CD4-positive, alpha-beta T cell treated with Interleukin-15 for 4 hours (primary cell): ENCODE results near the gene CRYGN.
A peak's percentile ranks its signal among the peaks of the same experiment; 100 is the strongest.

ENCODE experiments used
- DNase-seq: peaks from one replicate; pipeline ENCODE4 v3.0.0-alpha.2; 2020; ENCODE audit warnings: low spot score

The CRYGN gene

GRCh38 chr7:151391358-151391730 is 48.6 kb downstream of the CRYGN start:
- DNase-seq, result no peak

DNA sequence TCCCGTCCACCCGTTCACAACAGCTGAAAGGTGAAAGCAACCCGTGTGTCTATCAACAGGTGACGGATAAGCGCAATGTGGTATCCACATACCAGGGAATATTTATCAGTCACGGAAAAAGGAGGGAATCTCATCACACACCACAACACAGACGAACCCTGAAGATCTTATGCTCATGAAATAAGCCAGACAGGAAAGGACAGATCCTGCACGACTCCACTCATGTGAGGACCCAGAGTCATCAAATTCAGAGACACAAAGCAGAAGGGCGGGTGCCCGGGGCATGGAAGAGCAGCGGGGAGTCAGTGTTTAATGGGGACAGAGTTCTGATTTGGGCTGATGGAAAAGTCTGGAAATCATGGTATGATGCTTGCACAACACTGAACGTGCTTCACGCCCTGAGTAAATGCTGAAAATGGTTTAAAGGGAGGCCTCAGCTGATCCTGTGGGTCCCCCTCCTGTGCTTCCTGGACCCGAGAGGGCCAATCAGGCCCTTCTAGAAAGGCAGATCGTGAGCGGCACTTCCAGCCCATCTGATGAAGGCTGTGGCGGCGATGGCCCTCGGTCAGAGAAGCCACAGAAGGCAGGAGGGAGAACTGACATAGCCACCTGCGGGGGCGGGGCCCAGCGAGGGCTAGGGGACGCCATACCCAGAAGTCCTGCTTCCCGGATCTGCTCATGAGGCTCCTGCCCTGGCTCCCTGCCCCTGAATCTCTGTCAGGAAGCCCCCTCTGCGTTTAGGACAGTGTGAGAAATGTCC is 49.2 kb downstream of the CRYGN start:
- DNase-seq, result no peak

DNA sequence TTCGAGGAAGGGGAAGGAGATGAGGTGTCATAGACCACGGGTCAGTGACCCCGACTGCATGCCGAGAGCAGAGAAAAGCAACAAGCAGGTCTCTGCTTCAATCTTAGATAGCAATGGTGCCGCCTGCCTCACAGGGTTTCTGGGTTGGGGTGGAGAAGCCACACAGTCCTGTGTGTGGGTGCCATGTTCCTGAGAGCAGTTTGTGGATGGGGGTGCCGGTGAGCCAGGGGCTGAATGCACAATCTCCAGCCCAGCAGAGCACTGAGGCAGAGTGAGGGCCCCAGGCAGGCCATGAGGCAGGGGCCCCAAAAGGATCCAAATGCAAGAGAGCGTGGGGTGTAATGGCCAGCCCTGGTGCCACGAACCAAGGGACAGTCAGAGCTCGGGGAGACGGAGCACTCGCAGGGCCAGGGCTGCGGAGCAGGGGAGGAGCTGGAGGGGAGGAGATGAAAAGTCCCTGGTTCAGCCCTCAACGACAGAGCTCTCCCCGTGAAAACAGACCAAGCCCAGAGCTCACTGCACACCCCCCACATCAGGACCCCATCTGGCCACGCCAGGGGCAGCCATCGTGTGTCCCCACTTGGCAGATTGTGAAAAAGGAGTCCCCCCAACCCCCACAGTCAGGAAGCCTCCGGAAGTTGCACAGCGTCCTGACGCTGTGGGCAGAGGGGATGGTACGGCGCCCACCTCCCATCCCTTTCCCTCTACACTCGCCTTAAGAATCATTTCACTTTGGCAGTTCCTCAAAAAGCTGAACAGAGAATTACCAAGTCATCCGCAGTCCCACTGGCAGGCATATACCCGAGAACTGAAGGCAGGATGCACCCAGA is 50.0 kb downstream of the CRYGN start:
- DNase-seq, result no peak

DNA sequence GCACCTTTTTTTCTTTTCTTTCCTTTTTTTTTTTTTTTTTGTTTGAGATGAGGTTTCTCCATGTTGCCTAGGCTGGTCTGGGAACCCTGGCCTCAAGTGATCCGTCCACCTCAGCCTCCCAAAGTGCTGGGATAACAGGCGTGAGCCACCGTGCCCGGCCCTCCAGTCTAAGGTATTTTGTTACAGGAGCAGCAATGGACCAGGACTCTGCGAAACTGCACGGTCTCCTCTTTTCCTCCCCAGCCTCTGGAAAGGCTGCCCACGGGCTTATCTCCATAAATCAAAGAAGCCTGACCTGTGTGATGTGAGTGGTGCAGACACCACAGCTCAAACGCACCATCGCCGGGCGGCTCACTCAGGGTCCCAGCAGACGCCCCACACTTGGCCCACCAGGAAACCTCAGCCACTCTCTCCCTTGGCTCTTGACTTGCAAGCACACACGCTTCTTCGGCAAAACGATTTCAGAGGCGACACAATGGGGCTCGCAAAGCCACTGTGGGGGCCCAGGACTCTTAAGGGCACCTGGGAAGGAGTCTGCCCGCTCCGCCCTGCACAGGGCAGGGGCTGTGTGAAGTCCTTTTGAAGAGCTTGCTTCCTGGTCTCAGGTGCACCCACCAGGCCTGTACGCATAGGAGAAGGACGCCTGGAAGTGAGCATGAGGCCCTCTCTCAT is 50.7 kb downstream of the CRYGN start:
- DNase-seq, result no peak

DNA sequence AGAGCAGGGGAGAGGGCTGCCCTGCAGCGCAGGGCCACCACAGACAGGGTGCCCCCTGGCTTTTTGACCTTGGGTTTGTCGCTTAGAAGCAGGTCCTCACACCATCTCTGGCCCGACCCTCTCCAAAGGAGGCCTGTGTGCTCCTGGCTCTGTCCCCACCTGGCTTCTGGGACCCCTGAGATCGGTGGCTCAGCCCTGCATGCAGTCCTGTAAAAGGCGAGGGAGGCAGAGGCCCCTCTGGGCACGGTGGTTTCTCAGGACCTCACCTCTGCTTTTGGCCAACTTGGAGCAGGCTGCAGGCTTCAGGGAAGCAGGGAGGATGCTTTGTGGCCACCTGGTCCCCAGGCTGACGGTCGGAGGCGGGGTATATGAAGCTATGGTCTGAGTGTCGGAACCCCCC is 51.5 kb downstream of the CRYGN start:
- no peak for DNase-seq

- DNase-seq, result no peak
Observed at GRCh38 chr7:151388007-151388297, 52.0 kb downstream of the CRYGN start.

DNA sequence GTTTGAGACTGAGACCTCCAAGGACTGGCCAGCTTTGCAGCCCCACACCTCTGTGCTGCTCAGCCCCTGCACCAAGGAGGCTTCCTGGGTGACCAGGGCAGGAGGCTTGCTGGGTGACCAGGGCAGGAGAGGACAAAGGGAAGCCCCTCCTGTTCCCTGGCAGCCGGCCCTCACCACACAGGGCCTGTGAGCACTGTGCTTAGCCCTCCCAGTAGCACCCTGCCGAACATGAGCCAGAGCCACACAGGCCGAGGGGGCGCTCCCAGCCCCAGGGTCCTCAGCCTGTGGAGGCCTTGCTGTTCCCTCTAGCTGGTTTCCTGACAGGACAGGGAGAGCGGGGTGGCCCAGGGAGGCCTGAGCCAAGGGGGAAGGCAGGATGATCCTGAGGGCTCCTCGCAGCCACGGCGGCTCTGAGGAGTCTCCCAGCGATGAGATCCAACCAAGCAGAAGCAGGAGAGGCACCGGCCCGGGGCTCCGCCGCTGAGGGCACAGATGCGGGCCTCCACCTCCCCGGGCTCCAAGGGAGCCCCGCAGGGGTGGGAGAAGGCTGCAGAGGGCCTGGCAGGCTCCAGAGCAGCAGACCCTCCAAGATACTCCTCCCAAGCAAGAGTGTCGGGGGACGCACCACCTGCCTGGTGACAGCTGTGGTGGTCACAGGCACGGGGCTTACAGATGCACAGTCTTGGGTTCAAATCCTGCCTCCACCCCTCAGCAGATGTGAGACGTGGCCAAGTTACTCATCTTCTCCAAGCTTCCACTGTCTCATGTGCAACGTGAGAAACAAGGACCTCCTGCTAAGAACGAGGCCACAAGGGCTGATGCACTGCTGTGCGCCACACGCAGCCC is 52.6 kb downstream of the CRYGN start:
- DNase-seq, result no peak

GRCh38 chr7:151386301-151387160 is 53.4 kb downstream of the CRYGN start:
- no peak for DNase-seq

- no peak for DNase-seq
Observed at GRCh38 chr7:151385626-151386300, 54.2 kb downstream of the CRYGN start.

- DNase-seq, result no peak
Observed at GRCh38 chr7:151384776-151385625, 54.9 kb downstream of the CRYGN start.

DNA sequence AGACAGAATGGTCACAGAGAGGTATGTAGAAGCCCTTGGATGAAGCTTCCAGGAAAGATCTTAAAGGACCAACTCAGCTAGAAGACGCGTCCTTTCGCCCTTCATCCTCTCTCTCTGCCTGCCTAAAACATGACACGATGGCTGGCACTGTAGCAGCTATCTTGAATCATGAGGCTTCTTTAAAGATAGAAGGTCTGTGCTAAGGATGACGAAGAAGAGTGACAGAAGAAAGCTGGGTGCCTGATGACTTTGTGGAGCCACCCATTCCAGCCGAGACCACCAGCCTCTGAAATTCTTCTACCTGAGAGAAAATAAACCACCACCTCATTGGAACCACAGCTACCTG is 55.6 kb downstream of the CRYGN start:
- DNase-seq, result no peak

- no peak for DNase-seq
Observed at GRCh38 chr7:151383638-151384351, 56.1 kb downstream of the CRYGN start.

DNA sequence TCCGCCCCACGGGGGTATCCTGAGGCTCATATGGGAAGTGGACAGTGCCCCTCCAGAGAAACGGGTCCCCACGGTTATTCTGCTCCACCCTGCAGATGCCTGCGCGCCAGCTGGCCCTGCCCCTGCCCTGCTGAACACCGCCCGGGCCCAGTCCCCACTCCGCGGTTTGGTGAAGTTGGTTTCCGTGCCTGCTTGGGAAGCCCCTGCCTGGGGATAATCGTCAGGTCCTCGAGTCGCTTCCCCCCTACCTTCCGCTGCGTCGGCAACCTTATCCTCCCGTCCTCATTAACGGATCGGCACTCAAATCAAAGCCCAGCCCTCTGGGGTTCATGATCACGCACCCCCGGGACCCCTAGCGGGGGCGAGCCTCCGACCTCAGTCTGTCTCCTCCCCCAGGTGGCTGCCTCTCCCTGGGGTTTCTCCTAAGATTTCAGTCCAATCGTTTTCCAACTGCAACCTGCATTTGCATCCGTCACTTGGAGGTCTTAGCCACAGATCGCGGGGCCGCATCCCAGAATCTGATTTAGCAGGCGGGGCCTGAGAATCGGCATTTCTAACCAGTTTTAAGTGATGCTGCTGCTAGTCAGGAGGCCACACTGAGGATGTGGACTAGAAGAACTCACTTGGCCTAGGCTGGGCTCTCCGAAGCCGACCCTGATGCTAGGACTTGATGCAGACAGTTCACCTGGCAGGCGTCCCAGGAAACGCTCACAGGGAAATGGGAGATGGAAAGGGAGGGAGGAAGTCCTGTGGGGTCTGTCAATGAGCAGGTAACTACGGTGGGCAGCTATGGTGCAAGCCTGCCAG is 57.7 kb downstream of the CRYGN start:
- no peak for DNase-seq

DNA sequence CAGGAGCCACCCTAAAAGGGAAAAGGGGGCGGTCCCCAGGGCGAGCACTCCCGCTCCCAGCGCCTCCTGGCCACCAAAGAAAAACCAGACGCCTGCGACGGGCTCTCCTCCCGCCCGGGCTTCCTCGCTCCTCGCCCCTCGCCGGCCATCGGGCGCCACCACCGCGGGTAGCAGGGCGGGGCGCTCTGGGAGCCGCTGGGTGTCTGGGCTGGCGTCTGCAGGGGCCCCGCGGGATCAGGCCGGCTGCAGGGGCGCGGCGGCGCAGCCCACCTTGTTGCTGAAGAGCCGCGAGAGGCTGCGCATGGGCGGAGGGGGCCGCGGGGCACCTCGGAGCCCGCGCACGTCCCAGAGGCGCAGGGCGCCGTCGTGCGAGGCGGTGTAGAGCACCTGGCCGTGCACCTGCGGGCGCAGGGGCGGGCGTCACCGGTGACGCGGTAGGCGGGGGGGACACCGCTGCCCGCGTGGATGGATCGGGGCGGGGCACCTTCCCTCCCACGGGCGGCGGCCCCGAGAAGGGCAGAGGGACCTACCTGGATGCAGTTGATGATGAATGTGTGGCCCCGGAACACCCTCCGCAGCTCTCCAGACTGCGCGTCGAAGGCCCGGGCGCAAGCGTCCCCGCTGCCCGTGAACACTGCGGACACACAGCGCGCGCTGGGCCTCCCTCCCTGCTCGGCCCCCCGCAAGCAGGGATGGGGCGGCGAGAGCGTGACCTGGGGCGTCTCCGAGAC is 58.4 kb downstream of the CRYGN start:
- DNase-seq, result peak; percentile 45

DNA sequence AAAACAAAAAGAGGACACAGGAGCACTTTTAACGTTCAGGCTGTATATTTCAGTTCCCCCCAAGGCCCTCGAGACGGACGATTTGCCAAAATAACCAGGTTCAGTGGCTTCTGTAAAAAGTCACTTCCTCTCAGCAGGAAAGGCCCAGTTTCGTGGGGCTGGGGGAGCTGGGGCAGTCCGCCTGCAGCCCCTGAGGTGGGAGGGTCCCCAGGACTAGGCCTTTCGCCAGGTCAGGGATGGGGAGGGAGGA is 58.9 kb downstream of the CRYGN start:
- DNase-seq, result no peak

GRCh38 chr7:151380199-151381097 is 59.5 kb downstream of the CRYGN start:
- no peak for DNase-seq
